H1 (cell line): ENCODE results near the gene PHOX2A. TPM values are rescaled to one million over a fixed set of nuclear protein-coding genes. Genes with fewer than 3 reads are reported as not detected.

Experiments
- CTCF ChIA-PET: fragments of 300-600 bp; sonication (Branson Sonifier 250); formaldehyde crosslinking; loops from one replicate; lab custom pipeline; 2021; ENCODE audit not compliant: partially characterized antibody; lab: Charles Lee
- POLR2A ChIA-PET: fragments of 300-600 bp; sonication (Branson Sonifier 250); formaldehyde crosslinking; loops from one replicate; lab custom pipeline; 2021; ENCODE audit warnings: inconsistent platforms; ENCODE audit not compliant: partially characterized antibody; lab: Charles Lee
- DNase-seq, 2 experiments: peaks; one replicate each; pipeline versions ENCODE4 v3.0.0 to v3.0.0-alpha.2; 2010 to 2022; ENCODE audit warnings: low spot score in 2 of 2, low read depth in 1 of 2, mixed read lengths in 1 of 2
- FAIRE-seq: peaks from 2 replicates; lab custom pipeline; 2011; peaks lifted over from hg19 to GRCh38; lab: Jason Lieb, UNC
- H2AFZ ChIP-seq: 2 replicates; pipeline ENCODE4 v1.8.1; 2012; ENCODE audit warnings: low read length, inconsistent platforms
- H2AK5ac ChIP-seq: 2 replicates; pipeline ENCODE4 v1.6.1; 2013; ENCODE audit warnings: low read depth, low read length
- H2BK120ac ChIP-seq: replicated peaks from 2 replicates; pipeline ENCODE3; 2013; ENCODE audit warnings: low read depth, low read length, inconsistent platforms
- H2BK12ac ChIP-seq: 2 replicates; pipeline ENCODE4 v1.6.1; 2013; ENCODE audit warnings: low read depth, low read length
- H2BK15ac ChIP-seq: 2 replicates; pipeline ENCODE4 v1.6.1; 2013; ENCODE audit warnings: low read length
- H2BK20ac ChIP-seq: 2 replicates; pipeline ENCODE4 v1.6.1; 2013; ENCODE audit warnings: low read length
- H2BK5ac ChIP-seq: 2 replicates; pipeline ENCODE4 v1.6.1; 2013; ENCODE audit warnings: low read depth, low read length
- H3K14ac ChIP-seq: 2 replicates; pipeline ENCODE4 v1.6.1; 2013; ENCODE audit warnings: inconsistent platforms; ENCODE audit not compliant: insufficient read length
- H3K18ac ChIP-seq: 2 replicates; pipeline ENCODE4 v1.6.1; 2013; ENCODE audit warnings: low read length; ENCODE audit errors: extremely low read depth
- H3K23ac ChIP-seq: 2 replicates; pipeline ENCODE4 v1.6.1; 2013; ENCODE audit warnings: inconsistent platforms; ENCODE audit not compliant: insufficient read length
- H3K23me2 ChIP-seq: 2 replicates; pipeline ENCODE4 v1.6.1; 2013; ENCODE audit warnings: low read depth, low read length
- H3K27ac ChIP-seq: 2 replicates; pipeline ENCODE4 v1.6.1; 2011; ENCODE audit warnings: low read depth, low read length, inconsistent platforms
- H3K27me3 ChIP-seq, 4 experiments: replicated peaks in 1 of 4; 1 replicate in 1 of 4; 2 replicates in 3 of 4; pipeline versions ENCODE4 v1.6.1 to v1.8.1; 2011 to 2013; ENCODE audit warnings: low read length in 3 of 4, mild to moderate bottlenecking in 3 of 4, inconsistent platforms in 2 of 4, mixed read lengths in 2 of 4, moderate library complexity in 1 of 4; ENCODE audit not compliant: control insufficient read depth in 3 of 4, insufficient read depth in 3 of 4; ENCODE audit errors: extremely low read depth in 1 of 4
- H3K36me3 ChIP-seq, 4 experiments: 2 replicates each; pipeline versions ENCODE4 v1.6.1 to v1.8.1; 2011 to 2013; ENCODE audit warnings: mild to moderate bottlenecking in 4 of 4, low read length in 3 of 4, moderate library complexity in 2 of 4, control low read depth in 1 of 4, inconsistent platforms in 1 of 4; ENCODE audit not compliant: insufficient read depth in 4 of 4, control insufficient read depth in 2 of 4
- H3K4ac ChIP-seq: replicated peaks from 2 replicates; pipeline ENCODE3; 2013; ENCODE audit warnings: low read length, low read depth, mixed read lengths, inconsistent platforms; ENCODE audit not compliant: insufficient read length
- H3K4me1 ChIP-seq, 4 experiments: replicated peaks in 1 of 4; 1 replicate in 1 of 4; 2 replicates in 3 of 4; pipeline versions ENCODE4 v1.6.1 to v1.8.1; 2011 to 2013; ENCODE audit warnings: low read length in 3 of 4, inconsistent platforms in 2 of 4, mixed read lengths in 1 of 4; ENCODE audit not compliant: insufficient read depth in 4 of 4, control insufficient read depth in 3 of 4
- H3K4me2 ChIP-seq, 2 experiments: 2 replicates each; pipeline versions ENCODE4 v1.6.1 to v1.8.1; 2011 to 2013; ENCODE audit warnings: low read depth in 2 of 2, low read length in 2 of 2, control low read depth in 1 of 2, inconsistent platforms in 1 of 2, mild to moderate bottlenecking in 1 of 2; ENCODE audit not compliant: insufficient read depth in 1 of 2
- H3K4me3 ChIP-seq, 4 experiments: fragments of 200-600, 300-600 bp in 1 of 4; sonication (generic), shearing (Covaris generic), sonication (Bioruptor Twin) in 1 of 4; 2 replicates each; pipeline versions ENCODE4 v1.5.1 to v1.8.1; 2011 to 2016; ENCODE audit warnings: low read length in 4 of 4, low read depth in 3 of 4, control low read depth in 2 of 4, inconsistent platforms in 2 of 4, mild to moderate bottlenecking in 2 of 4, mixed read lengths in 1 of 4, moderate library complexity in 1 of 4; ENCODE audit not compliant: insufficient read depth in 2 of 4; ENCODE audit errors: extremely low read depth in 1 of 4
- H3K56ac ChIP-seq: replicated peaks from 2 replicates; pipeline ENCODE3; 2013; ENCODE audit warnings: low read depth, mild to moderate bottlenecking, mixed read lengths, low read length, inconsistent platforms; ENCODE audit not compliant: insufficient read length
- H3K79me1 ChIP-seq: 2 replicates; pipeline ENCODE4 v1.6.1; 2013; ENCODE audit warnings: low read depth, low read length, control low read depth
- H3K79me2 ChIP-seq, 2 experiments: 2 replicates each; pipeline versions ENCODE4 v1.6.1 to v1.8.1; 2012 to 2013; ENCODE audit warnings: low read length in 2 of 2, mild to moderate bottlenecking in 2 of 2, inconsistent platforms in 1 of 2; ENCODE audit not compliant: insufficient read depth in 2 of 2, control insufficient read depth in 1 of 2
- H3K9ac ChIP-seq, 4 experiments: replicated peaks in 1 of 4; 1 replicate in 1 of 4; 2 replicates in 3 of 4; pipeline versions ENCODE4 v1.6.1 to v1.8.1; 2011 to 2013; ENCODE audit warnings: low read depth in 3 of 4, low read length in 3 of 4, control low read depth in 2 of 4, mild to moderate bottlenecking in 2 of 4, moderate library complexity in 2 of 4, inconsistent platforms in 1 of 4; ENCODE audit errors: extremely low read depth in 1 of 4
- H3K9me3 ChIP-seq, 2 experiments: 2 replicates each; pipeline versions ENCODE4 v1.6.1 to v1.8.1; 2012 to 2013; ENCODE audit warnings: mild to moderate bottlenecking in 2 of 2, moderate library complexity in 2 of 2, control low read depth in 1 of 2, inconsistent platforms in 1 of 2, low read depth in 1 of 2, low read length in 1 of 2, mixed read lengths in 1 of 2; ENCODE audit not compliant: insufficient read depth in 2 of 2
- H4K20me1 ChIP-seq, 2 experiments: replicated peaks in 1 of 2; 2 replicates each; pipeline versions ENCODE3 to v1.8.1; 2011 to 2013; ENCODE audit warnings: inconsistent platforms in 2 of 2, low read length in 2 of 2, mild to moderate bottlenecking in 1 of 2; ENCODE audit not compliant: insufficient read depth in 2 of 2, control insufficient read depth in 1 of 2
- H4K5ac ChIP-seq: 2 replicates; pipeline ENCODE4 v1.6.1; 2013; ENCODE audit warnings: low read length, low read depth, mixed read lengths, inconsistent platforms; ENCODE audit not compliant: insufficient read length
- H4K8ac ChIP-seq: 2 replicates; pipeline ENCODE4 v1.8.0; 2013; ENCODE audit warnings: mild to moderate bottlenecking, moderate library complexity, low read length, inconsistent platforms; ENCODE audit not compliant: insufficient read depth; ENCODE audit errors: extremely low read depth
- H4K91ac ChIP-seq: replicated peaks from 2 replicates; pipeline ENCODE3; 2013; ENCODE audit warnings: low read length, mixed read lengths, inconsistent platforms; ENCODE audit not compliant: insufficient read length
- POLR2A ChIP-seq, 2 experiments: IDR thresholded peaks; 1 replicate in 1 of 2; 2 replicates in 1 of 2; pipeline ENCODE4 v1.6.1; 2011; ENCODE audit warnings: low read depth in 2 of 2, low read length in 2 of 2, mild to moderate bottlenecking in 2 of 2; ENCODE audit errors: control extremely low read depth in 1 of 2
- TAF7 ChIP-seq: optimal IDR thresholded peaks from 2 replicates; pipeline ENCODE3; 2011; ENCODE audit warnings: low read depth, mild to moderate bottlenecking, inconsistent platforms, low read length, moderate library complexity, borderline replicate concordance
- YY1 ChIP-seq: IDR thresholded peaks from 2 replicates; pipeline ENCODE4 v1.6.1; 2011; ENCODE audit warnings: low read depth, mild to moderate bottlenecking, low read length
- WGBS, 2 experiments: shearing (Covaris generic) in 1 of 2; methylation state at CpG; one replicate each; pipeline versions ENCODE4 v1.1.6 to v1.1.7; 2013 to 2015; ENCODE audit warnings: low lambda C conversion rate in 2 of 2, mixed read lengths in 2 of 2, inconsistent platforms in 1 of 2, low coverage in 1 of 2, missing lambda C conversion rate in 1 of 2; ENCODE audit not compliant: insufficient replicate concordance in 2 of 2, insufficient coverage in 1 of 2, insufficient read length in 1 of 2; ENCODE audit errors: extremely low coverage in 1 of 2, missing lambda C conversion rate in 1 of 2; 5-methylcytosine and 5-hydroxymethylcytosine counted together
- polyA plus RNA-seq, 7 experiments: library from polyadenylated mRNA; depleted of rRNA in 3 of 7; stranded (reverse) in 5 of 7; unstranded in 2 of 7; fragments of >200 nt in 5 of 7; fragments of 200-250 nt in 2 of 7; gene quantifications; 1 replicate in 5 of 7; 2 replicates in 1 of 7; 4 replicates in 1 of 7; pipeline versions ENCODE4 v1.2.1 to v1.2.3, GENCODE V29; 2011 to 2013; ENCODE audit warnings: missing spikeins in 2 of 7, mixed read lengths in 2 of 7
- total RNA-seq: library from RNA; stranded (reverse); fragmentation: NEBNext Ultra II Directional; extraction: Animal tissue kit (Norgen Biotek cat#: 25700); gene quantifications from 2 replicates; pipeline ENCODE4 v1.2.1, GENCODE V29; 2021
- TF ChIP-seq, protein P1 (sequence below): IDR thresholded peaks from 2 replicates; pipeline ENCODE4 v1.6.1; 2012; ENCODE audit warnings: inconsistent platforms

The PHOX2A gene
- total and polyA plus RNA-seq, 2 of the 8 experiments (the other 6 are each of a cell fraction or from before 2014, with no cell fraction given), result 0.67 TPM; not detected in 1

DNA sequence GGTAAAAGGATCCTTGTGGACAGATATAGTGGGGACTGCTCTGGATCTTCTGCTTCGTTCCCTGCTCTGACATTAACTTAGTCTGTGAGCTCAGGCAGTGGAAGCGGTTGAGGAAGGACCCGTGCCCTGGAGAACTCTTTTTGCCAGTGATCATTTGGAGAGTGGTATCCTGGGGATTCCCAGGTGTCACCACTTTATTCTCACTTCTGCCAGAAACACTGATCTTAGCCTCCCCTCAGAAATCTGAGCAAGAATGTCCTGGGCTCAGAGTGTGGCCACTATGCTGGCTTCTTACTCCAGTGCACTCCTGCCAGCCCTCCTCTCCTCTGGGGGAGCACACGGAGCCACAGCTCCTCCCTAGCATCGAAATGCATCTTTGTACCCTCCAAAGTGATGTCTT, 7.6 kb upstream of the PHOX2A start:
- H3K9ac ChIP-seq, result no peak overlapping the region

More for the DNA sequence above, 7.6 kb upstream of the PHOX2A start:
- H2BK5ac ChIP-seq, result no peak overlapping the region
- no peak overlapping the region for H3K23ac ChIP-seq
- no peak overlapping the region for H2BK120ac ChIP-seq
- H2AFZ ChIP-seq, result no peak overlapping the region
- H3K56ac ChIP-seq, result no peak overlapping the region
- H2BK20ac ChIP-seq, result no peak overlapping the region
- no peak overlapping the region for H4K8ac ChIP-seq
- H3K79me1 ChIP-seq, result no peaks in the 10 kb centered on the region
- no peak for FAIRE-seq
- no peak overlapping the region for H3K4ac ChIP-seq
- no peak overlapping the region for H3K14ac ChIP-seq
- H3K23me2 ChIP-seq, result no peaks in the 10 kb centered on the region
- no peaks in the 10 kb centered on the region for H3K79me2 ChIP-seq
- POLR2A ChIA-PET, result interaction anchor here (0.8 kb wide), 1 partner anchor 28 kb away, joined by 3 read pairs; no protein-coding TSS in a partner anchor
- no peak for TF ChIP-seq POLR2A (IDR thresholded peaks at IDR 0.05; ENCODE audit: control extremely low read depth in 1 of 2, low read depth in 2 of 2, low read length in 2 of 2)
- TF ChIP-seq, protein P1, sequence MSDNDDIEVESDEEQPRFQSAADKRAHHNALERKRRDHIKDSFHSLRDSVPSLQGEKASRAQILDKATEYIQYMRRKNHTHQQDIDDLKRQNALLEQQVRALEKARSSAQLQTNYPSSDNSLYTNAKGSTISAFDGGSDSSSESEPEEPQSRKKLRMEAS, result no peak
- TF ChIP-seq TAF7, result no peak
- TF ChIP-seq YY1, result no peak
- TF ChIP-seq, all 59 proteins: peak for 0
- no peak overlapping the region for H3K18ac ChIP-seq
- no peak overlapping the region for H4K91ac ChIP-seq
- no peak overlapping the region for H3K27ac ChIP-seq
- H3K4me3 ChIP-seq, result no peak overlapping the region
- no peaks in the 10 kb centered on the region for H3K36me3 ChIP-seq
- H3K9me3 ChIP-seq, result 0 out of 4 replicates have a peak, but pooled peaks cover 0 to 5% of the 10 kb centered on the region in 2 experiments
- 76% methylated on average over 5 of the region's 5 CpGs; no CpG with 5 or more reads in 1 of the 2 experiments for WGBS, 2 experiments
- no peak overlapping the region for H2BK15ac ChIP-seq
- DNase-seq, result no peak
- no peaks in the 10 kb centered on the region for H4K20me1 ChIP-seq
- no peak overlapping the region; the same call in 1 of the 2 replicates for H2AK5ac ChIP-seq
- H3K4me1 ChIP-seq, result peaks cover 0 to 3% (median 0%) of the 10 kb centered on the region in 4 experiments; a peak in 1 of 7 replicates
- no peak overlapping the region for H4K5ac ChIP-seq
- H2BK12ac ChIP-seq, result no peak overlapping the region
- peaks cover 8 to 27% (median 17%) of the 10 kb centered on the region in 4 experiments for H3K27me3 ChIP-seq
- CTCF ChIA-PET, result interaction anchor here (0.6 to 1.7 kb wide), 7 partner anchors 13 to 212 kb away, joined by 3 to 6 read pairs (median 3); no protein-coding TSS in a partner anchor
- H3K4me2 ChIP-seq, result no peak overlapping the region
